ENCODE data around the gene TRIM37.

TRIM37 gene

GRCh38 chr17:59069856-59070255 lies 36.8 kb downstream of the TRIM37 start:
- peaks cover 39% of the 10 kb centered on the region for H3K36me3 ChIP-seq (ENCODE audit: insufficient read depth, low read length)
- H3K4me3 ChIP-seq (ENCODE audit: low read length) = no peak overlapping the region

GRCh38 chr17:59067756-59068155 lies 38.9 kb downstream of the TRIM37 start:
- Histone ChIP-seq H3K36me3 (ENCODE audit: insufficient read depth, low read length) (peaks cover 45% of the 10 kb centered on the region), H3K9ac (ENCODE audit: low read depth, low read length) (no peak overlapping the region), H3K4me3 (ENCODE audit: low read length) (no peak overlapping the region), H3K9me3 (replicated peaks; ENCODE audit: low read length) (no peaks in the 10 kb centered on the region), H3K4me2 (ENCODE audit: low read length) (no peak overlapping the region), H3K4me1 (ENCODE audit: control insufficient read depth, insufficient read depth, low read length) (no peaks in the 10 kb centered on the region), H3K27me3 (ENCODE audit: control insufficient read depth, insufficient read depth, low read length) (no peaks in the 10 kb centered on the region)

More at GRCh38 chr17:59069856-59070255, 36.8 kb downstream of the TRIM37 start:
- H3K9me3 ChIP-seq (replicated peaks; ENCODE audit: low read length) = no peaks in the 10 kb centered on the region
- peaks cover 4% of the 10 kb centered on the region for H3K4me1 ChIP-seq (ENCODE audit: control insufficient read depth, insufficient read depth, low read length)
- no peak overlapping the region for H3K9ac ChIP-seq (ENCODE audit: low read depth, low read length)
- no peaks in the 10 kb centered on the region for H3K27me3 ChIP-seq (ENCODE audit: control insufficient read depth, insufficient read depth, low read length)
- H3K4me2 ChIP-seq (ENCODE audit: low read length) = no peak overlapping the region

- Histone ChIP-seq H3K4me2 (ENCODE audit: low read length) (no peak overlapping the region), H3K4me3 (ENCODE audit: low read length) (no peak overlapping the region), H3K27me3 (ENCODE audit: control insufficient read depth, insufficient read depth, low read length) (no peaks in the 10 kb centered on the region), H3K4me1 (ENCODE audit: control insufficient read depth, insufficient read depth, low read length) (no peaks in the 10 kb centered on the region), H3K36me3 (ENCODE audit: insufficient read depth, low read length) (peaks cover 48% of the 10 kb centered on the region), H3K9me3 (replicated peaks; ENCODE audit: low read length) (no peaks in the 10 kb centered on the region), H3K9ac (ENCODE audit: low read depth, low read length) (no peak overlapping the region)
These were observed 39.3 kb downstream of the TRIM37 start for GRCh38 chr17:59067340-59067739.

- H3K9ac ChIP-seq (ENCODE audit: low read depth, low read length) = no peak overlapping the region
- no peak overlapping the region for H3K4me2 ChIP-seq (ENCODE audit: low read length)
- H3K4me3 ChIP-seq (ENCODE audit: low read length) = no peak overlapping the region
- no peaks in the 10 kb centered on the region for H3K9me3 ChIP-seq (replicated peaks; ENCODE audit: low read length)
- peaks cover 48% of the 10 kb centered on the region for H3K36me3 ChIP-seq (ENCODE audit: insufficient read depth, low read length)
- no peaks in the 10 kb centered on the region for H3K27me3 ChIP-seq (ENCODE audit: control insufficient read depth, insufficient read depth, low read length)
- H3K4me1 ChIP-seq (ENCODE audit: control insufficient read depth, insufficient read depth, low read length) = no peaks in the 10 kb centered on the region
These were observed 44.2 kb downstream of the TRIM37 start for GRCh38 chr17:59062509-59062908.

- Histone ChIP-seq H3K9me3 (replicated peaks; ENCODE audit: low read length) (no peaks in the 10 kb centered on the region), H3K36me3 (ENCODE audit: insufficient read depth, low read length) (peaks cover 29% of the 10 kb centered on the region), H3K27me3 (ENCODE audit: control insufficient read depth, insufficient read depth, low read length) (no peaks in the 10 kb centered on the region), H3K4me1 (ENCODE audit: control insufficient read depth, insufficient read depth, low read length) (no peaks in the 10 kb centered on the region), H3K9ac (ENCODE audit: low read depth, low read length) (no peak overlapping the region), H3K4me3 (ENCODE audit: low read length) (no peak overlapping the region), H3K4me2 (ENCODE audit: low read length) (no peak overlapping the region)
These were observed 49.8 kb downstream of the TRIM37 start for GRCh38 chr17:59056857-59057256.

- H3K27me3 ChIP-seq (ENCODE audit: control insufficient read depth, insufficient read depth, low read length) = no peaks in the 10 kb centered on the region
- H3K9me3 ChIP-seq (replicated peaks; ENCODE audit: low read length) = no peaks in the 10 kb centered on the region
- H3K4me3 ChIP-seq (ENCODE audit: low read length) = no peak overlapping the region
- peaks cover 25% of the 10 kb centered on the region for H3K36me3 ChIP-seq (ENCODE audit: insufficient read depth, low read length)
- H3K9ac ChIP-seq (ENCODE audit: low read depth, low read length) = no peak overlapping the region
- no peaks in the 10 kb centered on the region for H3K4me1 ChIP-seq (ENCODE audit: control insufficient read depth, insufficient read depth, low read length)
- H3K4me2 ChIP-seq (ENCODE audit: low read length) = no peak overlapping the region
These were observed 56.9 kb downstream of the TRIM37 start for GRCh38 chr17:59049798-59050197.

- Histone ChIP-seq H3K27me3 (ENCODE audit: control insufficient read depth, insufficient read depth, low read length) (no peaks in the 10 kb centered on the region), H3K36me3 (ENCODE audit: insufficient read depth, low read length) (peaks cover 35% of the 10 kb centered on the region), H3K4me2 (ENCODE audit: low read length) (no peak overlapping the region), H3K9me3 (replicated peaks; ENCODE audit: low read length) (no peaks in the 10 kb centered on the region), H3K9ac (ENCODE audit: low read depth, low read length) (no peak overlapping the region), H3K4me3 (ENCODE audit: low read length) (no peak overlapping the region), H3K4me1 (ENCODE audit: control insufficient read depth, insufficient read depth, low read length) (no peaks in the 10 kb centered on the region)
These were observed 59.1 kb downstream of the TRIM37 start for GRCh38 chr17:59047616-59048015.

- Histone ChIP-seq H3K4me1 (ENCODE audit: control insufficient read depth, insufficient read depth, low read length) (no peaks in the 10 kb centered on the region), H3K36me3 (ENCODE audit: insufficient read depth, low read length) (peaks cover 41% of the 10 kb centered on the region), H3K9me3 (replicated peaks; ENCODE audit: low read length) (no peaks in the 10 kb centered on the region), H3K4me2 (ENCODE audit: low read length) (no peak overlapping the region), H3K27me3 (ENCODE audit: control insufficient read depth, insufficient read depth, low read length) (no peaks in the 10 kb centered on the region), H3K9ac (ENCODE audit: low read depth, low read length) (no peak overlapping the region), H3K4me3 (ENCODE audit: low read length) (no peak overlapping the region)
These were observed 60.5 kb downstream of the TRIM37 start for GRCh38 chr17:59046192-59046591.

GRCh38 chr17:59038734-59039133 lies 67.9 kb downstream of the TRIM37 start:
- Histone ChIP-seq H3K36me3 (ENCODE audit: insufficient read depth, low read length) (peaks cover 29% of the 10 kb centered on the region), H3K27me3 (ENCODE audit: control insufficient read depth, insufficient read depth, low read length) (no peaks in the 10 kb centered on the region), H3K4me3 (ENCODE audit: low read length) (no peak overlapping the region), H3K9ac (ENCODE audit: low read depth, low read length) (no peak overlapping the region), H3K4me2 (ENCODE audit: low read length) (no peak overlapping the region), H3K4me1 (ENCODE audit: control insufficient read depth, insufficient read depth, low read length) (no peaks in the 10 kb centered on the region), H3K9me3 (replicated peaks; ENCODE audit: low read length) (no peaks in the 10 kb centered on the region)

GRCh38 chr17:59037960-59038359 lies 68.7 kb downstream of the TRIM37 start:
- Histone ChIP-seq H3K36me3 (ENCODE audit: insufficient read depth, low read length) (peaks cover 23% of the 10 kb centered on the region), H3K4me1 (ENCODE audit: control insufficient read depth, insufficient read depth, low read length) (no peaks in the 10 kb centered on the region), H3K9me3 (replicated peaks; ENCODE audit: low read length) (no peaks in the 10 kb centered on the region), H3K9ac (ENCODE audit: low read depth, low read length) (no peak overlapping the region), H3K27me3 (ENCODE audit: control insufficient read depth, insufficient read depth, low read length) (no peaks in the 10 kb centered on the region), H3K4me2 (ENCODE audit: low read length) (no peak overlapping the region), H3K4me3 (ENCODE audit: low read length) (no peak overlapping the region)

GRCh38 chr17:59030811-59031210 lies 75.9 kb downstream of the TRIM37 start:
- H3K4me2 ChIP-seq (ENCODE audit: low read length) = no peak overlapping the region
- H3K27me3 ChIP-seq (ENCODE audit: control insufficient read depth, insufficient read depth, low read length) = no peaks in the 10 kb centered on the region
- H3K9ac ChIP-seq (ENCODE audit: low read depth, low read length) = no peak overlapping the region
- H3K4me1 ChIP-seq (ENCODE audit: control insufficient read depth, insufficient read depth, low read length) = no peaks in the 10 kb centered on the region
- H3K36me3 ChIP-seq (ENCODE audit: insufficient read depth, low read length) = peaks cover 31% of the 10 kb centered on the region
- H3K9me3 ChIP-seq (replicated peaks; ENCODE audit: low read length) = no peaks in the 10 kb centered on the region
- no peak overlapping the region for H3K4me3 ChIP-seq (ENCODE audit: low read length)

GRCh38 chr17:59028328-59028727 lies 78.4 kb downstream of the TRIM37 start:
- Histone ChIP-seq H3K9ac (ENCODE audit: low read depth, low read length) (no peak overlapping the region), H3K9me3 (replicated peaks; ENCODE audit: low read length) (no peaks in the 10 kb centered on the region), H3K27me3 (ENCODE audit: control insufficient read depth, insufficient read depth, low read length) (no peaks in the 10 kb centered on the region)

More at GRCh38 chr17:59028328-59028727, 78.4 kb downstream of the TRIM37 start:
- H3K4me3 ChIP-seq (ENCODE audit: low read length) = no peak overlapping the region
- no peak overlapping the region for H3K4me2 ChIP-seq (ENCODE audit: low read length)
- peaks cover 28% of the 10 kb centered on the region for H3K36me3 ChIP-seq (ENCODE audit: insufficient read depth, low read length)
- no peaks in the 10 kb centered on the region for H3K4me1 ChIP-seq (ENCODE audit: control insufficient read depth, insufficient read depth, low read length)
